GM18858 (cell line): ENCODE data around the gene RHO.

Experiments used
- ATAC-seq: cut with Tn5 transposase; IDR thresholded peaks from one replicate; pipeline ENCODE4 v1.9.1; 2021; ENCODE audit not compliant: unreplicated experiment

The RHO gene

GRCh38 chr3:129519896-129520715, 8.3 kb upstream of the RHO start:
- ATAC-seq, result no peak

- ATAC-seq, result no peak
Observed at GRCh38 chr3:129520960-129521359, 7.5 kb upstream of the RHO start.

GRCh38 chr3:129521611-129522010, 6.8 kb upstream of the RHO start:
- no peak for ATAC-seq

- ATAC-seq, result no peak
Observed at GRCh38 chr3:129522953-129523352, 5.5 kb upstream of the RHO start.

GRCh38 chr3:129524081-129524480, 4.4 kb upstream of the RHO start:
- ATAC-seq, result no peak

- no peak for ATAC-seq
Observed at GRCh38 chr3:129525341-129525968, 3.0 kb upstream of the RHO start.

- peak; percentile 93 for ATAC-seq
Observed at GRCh38 chr3:129526121-129526900, 2.1 kb upstream of the RHO start.

- no peak for ATAC-seq
Observed at GRCh38 chr3:129527262-129527661, 1.2 kb upstream of the RHO start.

- no peak for ATAC-seq
Observed at GRCh38 chr3:129529436-129530210, 1.2 kb downstream of the RHO start.

- ATAC-seq, result no peak
Observed at GRCh38 chr3:129530251-129530791, 1.9 kb downstream of the RHO start.

GRCh38 chr3:129530821-129531220, 2.4 kb downstream of the RHO start:
- no peak for ATAC-seq

- no peak for ATAC-seq
Observed at GRCh38 chr3:129531699-129532098, 3.3 kb downstream of the RHO start.

GRCh38 chr3:129532261-129532660, 3.8 kb downstream of the RHO start:
- no peak for ATAC-seq

GRCh38 chr3:129533406-129533805, 5.0 kb downstream of the RHO start:
- no peak for ATAC-seq

- ATAC-seq, result no peak
Observed at GRCh38 chr3:129534428-129535027, 6.1 kb downstream of the RHO start.

GRCh38 chr3:129535075-129535474, 6.6 kb downstream of the RHO start:
- no peak for ATAC-seq

- no peak for ATAC-seq
Observed at GRCh38 chr3:129536374-129536667, 7.9 kb downstream of the RHO start.

GRCh38 chr3:129536804-129537203, 8.4 kb downstream of the RHO start:
- ATAC-seq, result no peak

- no peak for ATAC-seq
Observed at GRCh38 chr3:129539206-129539605, 10.8 kb downstream of the RHO start.

- ATAC-seq, result no peak
Observed at GRCh38 chr3:129540776-129541516, 12.5 kb downstream of the RHO start.
